HCT116 (cell line): ENCODE data around the gene ITK. TPM values are rescaled to one million over a fixed set of nuclear protein-coding genes. Genes with fewer than 3 reads are reported as not detected.

ENCODE experiments used
- ATAC-seq: fragments of 200-7000 bp; cut with Tn5 transposase; 2 replicates; pipeline ENCODE4 v1.9.1; 2020; ENCODE audit warnings: mild to moderate bottlenecking, moderate library complexity
- BruUV-seq: library from RNA; stranded (reverse); fragments of 400-500 nt; replicated peaks from 2 replicates; lab custom pipeline; 2021; lab: Mats Ljungman, UMichigan
- CTCF ChIA-PET: fragments of 300-600 bp; sonication (Branson Sonifier 250); formaldehyde crosslinking; loops from one replicate; lab custom pipeline; 2021; ENCODE audit warnings: antibody characterized with exemption; lab: Charles Lee
- POLR2A ChIA-PET: fragments of 300-600, 350-600 bp; sonication (Branson Sonifier 250); formaldehyde crosslinking; loops from one replicate; lab custom pipeline; 2021; ENCODE audit warnings: antibody characterized with exemption; lab: Charles Lee
- RAD21 ChIA-PET, 2 experiments: fragments of 300-600 bp; sonication (Branson Sonifier 250); formaldehyde crosslinking; loops; one replicate each; lab custom pipeline; 2023; ENCODE audit warnings: low total read pairs in 2 of 2; ENCODE audit not compliant: uncharacterized antibody in 2 of 2, unreplicated experiment in 2 of 2, low non-redundant PET in 1 of 2; lab: Charles Lee
- DNase-seq: peaks from one replicate; pipeline ENCODE4 v3.0.0-alpha.2; 2010; ENCODE audit warnings: low read depth, low spot score
- H2AFZ ChIP-seq: fragments of 200-600 bp; shearing (Covaris generic), sonication (generic); 2 replicates; pipeline ENCODE4 v1.6.1; 2017; ENCODE audit warnings: low read depth, mixed run types, mixed read lengths, antibody characterized with exemption, low read length; ENCODE audit not compliant: poor library complexity, severe bottlenecking
- H3K27ac ChIP-seq: 2 replicates; pipeline ENCODE4 v1.5.1; 2012; ENCODE audit warnings: low read depth, low read length
- H3K27me3 ChIP-seq: fragments of 200-600 bp; sonication (generic); 2 replicates; pipeline ENCODE4 v1.6.1; 2016; ENCODE audit warnings: mixed run types, low read length, mixed read lengths; ENCODE audit not compliant: insufficient read depth
- H3K36me3 ChIP-seq, 2 experiments: fragments of 200-500 bp in 1 of 2; fragments of 200-600 bp in 1 of 2; sonication (Bioruptor generic) in 1 of 2; sonication (generic) in 1 of 2; 2 replicates each; pipeline versions ENCODE4 v1.5.1 to v1.6.1; 2014 to 2016; ENCODE audit warnings: low read length in 2 of 2, inconsistent platforms in 1 of 2, mixed read lengths in 1 of 2, mixed run types in 1 of 2; ENCODE audit not compliant: insufficient read depth in 2 of 2, control insufficient read depth in 1 of 2
- H3K4me1 ChIP-seq, 2 experiments: fragments of 200-600 bp in 1 of 2; sonication (generic) in 1 of 2; 2 replicates each; pipeline versions ENCODE4 v1.5.1 to v1.6.1; 2012 to 2017; ENCODE audit warnings: low read length in 2 of 2, inconsistent platforms in 1 of 2, mild to moderate bottlenecking in 1 of 2, mixed read lengths in 1 of 2, mixed run types in 1 of 2, moderate library complexity in 1 of 2; ENCODE audit not compliant: insufficient read depth in 2 of 2, control insufficient read depth in 1 of 2
- H3K4me2 ChIP-seq: fragments of 200-600 bp; sonication (generic); 2 replicates; pipeline ENCODE4 v1.6.1; 2017; ENCODE audit warnings: mixed run types, low read length, mixed read lengths
- H3K4me3 ChIP-seq, 2 experiments: fragments of 200-600 bp in 1 of 2; sonication (generic) in 1 of 2; replicated peaks in 1 of 2; 2 replicates each; pipeline ENCODE4 v1.5.1; 2011 to 2016; ENCODE audit warnings: low read length in 2 of 2, control low read depth in 1 of 2, low read depth in 1 of 2, mild to moderate bottlenecking in 1 of 2, mixed read lengths in 1 of 2, mixed run types in 1 of 2
- H3K79me2 ChIP-seq: fragments of 200-600 bp; sonication (generic); 2 replicates; pipeline ENCODE4 v1.6.1; 2017; ENCODE audit warnings: mild to moderate bottlenecking, mixed run types, low read length, moderate library complexity, mixed read lengths; ENCODE audit not compliant: insufficient read depth
- H3K9ac ChIP-seq: fragments of 200-600 bp; sonication (generic); 2 replicates; pipeline ENCODE4 v1.6.1; 2016; ENCODE audit warnings: low read length, mixed read lengths
- H3K9me2 ChIP-seq: fragments of 200-600 bp; sonication (generic), shearing (Covaris generic); 2 replicates; pipeline ENCODE4 v1.6.1; 2017; ENCODE audit warnings: mixed run types, mild to moderate bottlenecking, moderate library complexity; ENCODE audit not compliant: insufficient read depth
- H3K9me3 ChIP-seq, 2 experiments: fragments of 200-500 bp in 1 of 2; fragments of 200-600 bp in 1 of 2; sonication (Bioruptor generic) in 1 of 2; sonication (generic) in 1 of 2; 2 replicates each; pipeline ENCODE4 v1.6.1; 2014 to 2017; ENCODE audit warnings: low read length in 2 of 2, mixed read lengths in 2 of 2, inconsistent platforms in 1 of 2, low read depth in 1 of 2, mild to moderate bottlenecking in 1 of 2, mixed run types in 1 of 2, moderate library complexity in 1 of 2; ENCODE audit not compliant: control insufficient read depth in 1 of 2, insufficient read depth in 1 of 2
- H4K20me1 ChIP-seq: fragments of 200-600 bp; sonication (generic), shearing (Covaris generic); 2 replicates; pipeline ENCODE4 v1.6.1; 2017; ENCODE audit warnings: mixed run types, mild to moderate bottlenecking, moderate library complexity; ENCODE audit not compliant: insufficient read depth
- ATF3 ChIP-seq: IDR thresholded peaks from 2 replicates; pipeline ENCODE4 v1.6.1; 2012
- CBX3 ChIP-seq: IDR thresholded peaks from 2 replicates; pipeline ENCODE4 v1.6.1; 2012; ENCODE audit warnings: low read depth
- CEBPB ChIP-seq: IDR thresholded peaks from 2 replicates; pipeline ENCODE4 v1.6.1; 2012; ENCODE audit warnings: low read depth
- EGR1 ChIP-seq: IDR thresholded peaks from 2 replicates; pipeline ENCODE4 v1.6.1; 2012; ENCODE audit warnings: low read depth
- EZH2 ChIP-seq: fragments of 200-600 bp; sonication (generic); IDR thresholded peaks from 2 replicates; pipeline ENCODE4 v1.6.1; 2017; ENCODE audit warnings: antibody characterized with exemption, mixed run types
- EZH2phosphoT487 ChIP-seq: fragments of 200-600 bp; IDR thresholded peaks from 2 replicates; pipeline ENCODE4 v1.6.1; 2018; ENCODE audit warnings: antibody characterized with exemption, borderline replicate concordance
- FOSL1 ChIP-seq: IDR thresholded peaks from 2 replicates; pipeline ENCODE4 v1.6.1; 2012; ENCODE audit warnings: low read depth
- JUND ChIP-seq: IDR thresholded peaks from 2 replicates; pipeline ENCODE4 v1.6.1; 2012
- MAX ChIP-seq: IDR thresholded peaks from 2 replicates; pipeline ENCODE4 v1.6.1; 2012
- POLR2A ChIP-seq: IDR thresholded peaks from 2 replicates; pipeline ENCODE4 v1.7.0; 2011; ENCODE audit warnings: borderline replicate concordance; ENCODE audit not compliant: insufficient read depth, insufficient read length; ENCODE audit errors: extremely low read depth
- RAD21 ChIP-seq: IDR thresholded peaks from 2 replicates; pipeline ENCODE4 v1.6.1; 2012; ENCODE audit warnings: low read depth, mild to moderate bottlenecking
- REST ChIP-seq: IDR thresholded peaks from 2 replicates; pipeline ENCODE4 v1.6.1; 2012; ENCODE audit warnings: low read depth
- SP1 ChIP-seq: IDR thresholded peaks from 2 replicates; pipeline ENCODE4 v1.6.1; 2012; ENCODE audit warnings: low read depth
- SRF ChIP-seq: IDR thresholded peaks from 2 replicates; pipeline ENCODE4 v1.6.1; 2012; ENCODE audit warnings: low read depth
- YY1 ChIP-seq: IDR thresholded peaks from 2 replicates; pipeline ENCODE4 v1.6.1; 2011; ENCODE audit warnings: low read length, low read depth, moderate library complexity, mild to moderate bottlenecking; ENCODE audit not compliant: insufficient replicate concordance; ENCODE audit errors: extremely low read depth
- ZBTB33 ChIP-seq: IDR thresholded peaks from 2 replicates; pipeline ENCODE4 v1.6.1; 2011; ENCODE audit warnings: mild to moderate bottlenecking, low read length, moderate library complexity; ENCODE audit not compliant: insufficient replicate concordance; ENCODE audit errors: extremely low read depth
- ZFX ChIP-seq: fragments of 450-650 bp; IDR thresholded peaks from 2 replicates; pipeline ENCODE4 v1.6.1; 2017
- ZNF274 ChIP-seq: fragments of 200-500 bp; sonication (Bioruptor generic); IDR thresholded peaks from 2 replicates; pipeline ENCODE4 v1.6.1; 2014; ENCODE audit warnings: mild to moderate bottlenecking, low read depth, low read length, inconsistent platforms
- intact Hi-C: fragments of 100-400 bp; cut with micrococcal nuclease; formaldehyde crosslinking; loops from 2 replicates; pipeline ENCODE4 v1.10.0; 2022
- total RNA-seq: library from RNA; stranded (reverse); gene quantifications from one replicate; pipeline ENCODE4 v1.2.1, GENCODE V29; 2021; ENCODE audit not compliant: unreplicated experiment

ITK gene
- total RNA-seq, 1 experiment from 2014 or later: 0.37 TPM

GRCh38 chr5:157166214-157167213 lies 14.1 kb upstream of the ITK start, which contains the start of gene GARIN3:
TSS of gene GARIN3 (minus strand) at chr5:157166264. CDS start at chr5:157166168, 96 bp downstream.
- POLR2A ChIA-PET: no interaction called here
- TF ChIP-seq EGR1 (no peak), YY1 (no peak), ZBTB33 (no peak), ZNF274 (no peak), ZFX (no peak), EZH2phosphoT487 (no peak), CEBPB (no peak), REST (no peak), EZH2 (no peak), JUND (no peak), FOSL1 (no peak), POLR2A (no peak), CBX3 (no peak), MAX (no peak), RAD21 (no peak), SP1 (no peak), SRF (no peak), ATF3 (no peak)

More at GRCh38 chr5:157166214-157167213, 14.1 kb upstream of the ITK start, which contains the start of gene GARIN3:
- no peaks in the 10 kb centered on the region for H3K4me1 ChIP-seq
- no peak within 1 kb of the TSS for H3K4me3 ChIP-seq
- intact Hi-C loops: no loop called here
- no peaks in the 10 kb centered on the region for H4K20me1 ChIP-seq
- ChIA-PET CTCF (no interaction called here), RAD21 (no interaction called here)
- H3K9me3 ChIP-seq: no peaks in the 10 kb centered on the region
- H2AFZ ChIP-seq: no peak within 1 kb of the TSS
- H3K27me3 ChIP-seq: peaks cover 25% of the 10 kb centered on the region
- ATAC-seq: no peak
- BruUV-seq: no TSS peak
- no peak within 1 kb of the TSS for H3K27ac ChIP-seq
- no peak within 1 kb of the TSS for H3K4me2 ChIP-seq
- no peaks in the 10 kb centered on the region for H3K9me2 ChIP-seq
- DNase-seq: no peak
- H3K79me2 ChIP-seq: no peaks in the 10 kb centered on the region
- H3K9ac ChIP-seq: no peak within 1 kb of the TSS
- H3K36me3 ChIP-seq: no peaks in the 10 kb centered on the region
